Gastroesophageal sphincter (tissue), 4 donors: ENCODE data around the gene TMEM255A. TPM values are rescaled to one million over a fixed set of nuclear protein-coding genes. Genes with fewer than 3 reads are reported as not detected.

ENCODE experiments used
- ATAC-seq: fragments of 150-250 bp; one replicate; pipeline ENCODE4 v1.9.1; 2016; ENCODE audit warnings: mild to moderate bottlenecking, moderate library complexity
- H3K27ac ChIP-seq, 4 donors: fragments of 200-600 bp; sonication (generic) in 3 of 4; 1 replicate in 3 of 4; 2 replicates in 1 of 4; pipeline ENCODE4 v1.5.1; 2016 to 2019
- H3K27me3 ChIP-seq: fragments of 200-600 bp; sonication (generic); one replicate; pipeline ENCODE4 v1.5.1; 2019
- H3K36me3 ChIP-seq, 2 donors: fragments of 200-600 bp; sonication (generic); one replicate each; pipeline ENCODE4 v1.5.1; 2019; ENCODE audit warnings: control low read depth in 1 of 2
- H3K4me1 ChIP-seq, 3 donors: fragments of 200-600 bp; sonication (generic); 1 replicate in 2 of 3; 2 replicates in 1 of 3; pipeline ENCODE4 v1.5.1; 2016 to 2019; ENCODE audit warnings: control low read depth in 2 of 3
- H3K4me3 ChIP-seq, 2 donors: fragments of 200-600 bp; sonication (generic); one replicate each; pipeline ENCODE4 v1.5.1; 2019; ENCODE audit warnings: mild to moderate bottlenecking in 1 of 2, moderate library complexity in 1 of 2
- H3K9me3 ChIP-seq, 3 donors: fragments of 200-600 bp; sonication (generic); one replicate each; pipeline ENCODE4 v1.5.1; 2017 to 2019; ENCODE audit warnings: control low read depth in 2 of 3
- CTCF ChIP-seq, 4 experiments: fragments of 200-600 bp in 2 of 4; fragments of 450-650 bp in 2 of 4; sonication (generic) in 1 of 4; IDR thresholded peaks; one replicate each; pipeline ENCODE4 v1.5.1; 2017 to 2019; ENCODE audit warnings: antibody characterized with exemption in 4 of 4, mild to moderate bottlenecking in 2 of 4, moderate library complexity in 2 of 4
- EP300 ChIP-seq: sonication (generic); formaldehyde crosslinking; IDR thresholded peaks from one replicate; pipeline ENCODE4 v1.6.1; 2017; ENCODE audit warnings: antibody characterized with exemption, mild to moderate bottlenecking
- POLR2A ChIP-seq, 2 donors: fragments of 450-650 bp; IDR thresholded peaks; one replicate each; pipeline ENCODE4 v1.6.1; 2017; ENCODE audit warnings: antibody characterized with exemption in 2 of 2, mild to moderate bottlenecking in 2 of 2, moderate library complexity in 1 of 2
- POLR2AphosphoS5 ChIP-seq: sonication (generic); formaldehyde crosslinking; IDR thresholded peaks from one replicate; pipeline ENCODE4 v1.6.1; 2017; ENCODE audit warnings: antibody characterized with exemption
- WGBS, 2 donors: methylation state at CpG; one replicate each; pipeline ENCODE4 v1.1.5; 2018; ENCODE audit warnings: low coverage in 1 of 2; 5-methylcytosine and 5-hydroxymethylcytosine counted together
- total RNA-seq, 4 donors: library from RNA; depleted of rRNA; stranded (reverse); fragments of >200 nt; gene quantifications; one replicate each; pipeline ENCODE4 v1.1.0, GENCODE V29; 2016

Gene TMEM255A
- total RNA-seq, 4 donors from 2014 or later: 0.16 to 8.9 (median 4.1) TPM

DNA sequence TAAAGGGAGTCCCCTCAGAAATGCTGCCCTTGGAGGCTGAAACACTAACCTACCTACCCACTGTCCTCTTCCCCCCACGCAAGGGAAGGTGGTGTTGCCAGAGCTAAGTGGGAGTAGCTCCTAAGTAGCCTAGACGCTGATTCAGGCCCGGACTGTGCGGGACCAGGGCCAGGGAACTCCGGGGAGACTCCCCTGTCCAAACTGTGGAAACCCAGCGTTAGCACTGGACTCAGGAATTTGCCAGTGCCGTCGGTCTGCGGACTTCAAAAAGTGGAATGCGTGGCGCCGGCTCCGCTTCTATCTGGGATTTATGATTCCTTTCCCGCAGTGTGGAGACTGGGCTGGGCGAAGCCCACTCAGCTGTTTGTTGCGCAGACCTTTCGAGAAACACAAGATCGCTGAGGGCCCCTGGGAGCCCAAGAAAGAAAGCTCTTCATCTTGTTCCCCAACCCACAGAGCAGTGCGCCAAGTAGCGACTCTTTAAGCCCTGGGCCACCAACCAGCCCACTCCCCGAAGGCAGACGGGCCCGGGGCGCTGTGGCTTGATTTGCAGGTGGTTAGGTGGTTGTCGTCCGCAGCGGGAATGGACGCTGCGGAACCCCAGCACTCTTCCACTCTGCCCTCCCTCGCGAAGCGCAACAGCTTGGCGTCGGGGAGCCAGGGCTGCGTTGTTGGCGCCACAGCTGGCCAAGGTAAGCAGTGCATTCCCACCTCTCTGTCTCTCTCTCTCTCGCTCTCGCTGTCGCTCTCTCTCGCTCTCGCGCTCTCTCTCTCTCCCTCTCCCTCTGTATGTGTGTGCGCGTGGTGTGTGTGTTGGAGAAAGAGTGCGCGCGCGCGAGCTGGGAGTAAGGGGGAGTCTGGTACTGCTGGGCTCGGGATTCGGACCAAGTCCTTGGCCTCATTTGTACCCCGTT lies 2.0 kb downstream of the TMEM255A start:
- ATAC-seq: peak; percentile 57
- 31% methylated on average over 19 of the region's 52 CpGs; no CpG with 5 or more reads in 1 of the 2 donors for WGBS, 2 donors
- Histone ChIP-seq H3K36me3 (no peaks in the 10 kb centered on the region), H3K27me3 (peaks cover 53% of the 10 kb centered on the region), H3K4me3 (peak overlapping the region in 1 of 2 donors; percentile 47), H3K9me3 (no peaks in the 10 kb centered on the region), H3K27ac (no peak overlapping the region), H3K4me1 (peaks cover 0 to 31% (median 4%) of the 10 kb centered on the region in 3 donors)
- no peak for TF ChIP-seq POLR2A (IDR thresholded peaks at IDR 0.05)
- no peak for TF ChIP-seq POLR2AphosphoS5
- peak in 1 of 4 experiments; percentile 26 for TF ChIP-seq CTCF (IDR thresholded peaks at IDR 0.05)

DNA sequence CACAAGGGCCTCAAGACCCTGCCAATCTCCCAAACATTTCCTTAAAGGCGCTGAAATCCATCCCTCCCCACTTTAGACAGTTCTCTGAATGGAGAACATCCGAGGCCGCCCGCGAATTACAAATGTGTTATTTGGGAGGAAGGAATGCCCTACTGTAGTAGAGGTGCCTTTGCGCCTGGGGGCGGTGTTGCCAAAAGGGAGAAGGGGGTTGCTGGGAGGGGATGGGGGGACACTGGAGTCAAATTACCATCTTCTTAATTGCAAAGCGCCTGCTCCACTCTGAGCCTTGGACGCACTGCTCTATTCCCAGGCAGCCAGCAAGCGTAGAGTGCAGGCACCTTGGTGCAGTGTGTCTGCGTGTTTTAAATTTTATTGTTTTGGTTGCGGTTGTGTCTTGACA lies 2.7 kb downstream of the TMEM255A start:
- Histone ChIP-seq H3K27ac (no peak overlapping the region), H3K9me3 (no peaks in the 10 kb centered on the region), H3K36me3 (no peaks in the 10 kb centered on the region), H3K27me3 (peaks cover 53% of the 10 kb centered on the region), H3K4me3 (no peak overlapping the region), H3K4me1 (peaks cover 0 to 31% (median 4%) of the 10 kb centered on the region in 3 donors)
- TF ChIP-seq EP300: no peak
- TF ChIP-seq POLR2A (IDR thresholded peaks at IDR 0.05): no peak
- TF ChIP-seq CTCF (IDR thresholded peaks at IDR 0.05): no peak
- TF ChIP-seq POLR2AphosphoS5: no peak
- no peak for ATAC-seq
- WGBS, 2 donors: 58% methylated on average over 5 of the region's 12 CpGs; no CpG with 5 or more reads in 1 of the 2 donors

DNA sequence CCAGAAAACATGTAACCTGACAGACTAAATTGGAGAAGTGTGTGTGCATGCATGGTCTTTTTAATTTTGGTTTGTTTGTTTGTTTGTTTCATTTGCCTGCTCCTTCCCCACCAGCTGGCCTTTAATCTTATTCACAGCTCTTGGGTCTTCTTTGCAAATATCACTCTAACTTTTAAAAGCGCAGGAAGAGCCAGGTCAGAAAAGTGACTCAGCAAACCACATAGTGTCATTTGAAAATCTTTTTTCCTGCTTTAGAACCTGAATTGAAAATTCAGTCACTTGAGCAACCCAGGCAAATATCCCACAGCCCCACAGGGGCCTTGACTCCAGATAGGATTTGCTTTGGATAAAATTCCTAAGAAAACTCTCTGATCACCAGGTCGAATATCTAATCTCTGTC lies 4.6 kb downstream of the TMEM255A start:
- Histone ChIP-seq H3K27ac (no peak overlapping the region), H3K36me3 (no peaks in the 10 kb centered on the region), H3K4me3 (no peak overlapping the region), H3K27me3 (peaks cover 46% of the 10 kb centered on the region), H3K4me1 (peaks cover 0 to 31% (median 4%) of the 10 kb centered on the region in 3 donors), H3K9me3 (no peaks in the 10 kb centered on the region)
- WGBS, 2 donors: 73 to 80% methylated on average over 2 of the region's 2 CpGs
- ATAC-seq: no peak
- no peak for TF ChIP-seq POLR2A (IDR thresholded peaks at IDR 0.05)
- TF ChIP-seq EP300: no peak

DNA sequence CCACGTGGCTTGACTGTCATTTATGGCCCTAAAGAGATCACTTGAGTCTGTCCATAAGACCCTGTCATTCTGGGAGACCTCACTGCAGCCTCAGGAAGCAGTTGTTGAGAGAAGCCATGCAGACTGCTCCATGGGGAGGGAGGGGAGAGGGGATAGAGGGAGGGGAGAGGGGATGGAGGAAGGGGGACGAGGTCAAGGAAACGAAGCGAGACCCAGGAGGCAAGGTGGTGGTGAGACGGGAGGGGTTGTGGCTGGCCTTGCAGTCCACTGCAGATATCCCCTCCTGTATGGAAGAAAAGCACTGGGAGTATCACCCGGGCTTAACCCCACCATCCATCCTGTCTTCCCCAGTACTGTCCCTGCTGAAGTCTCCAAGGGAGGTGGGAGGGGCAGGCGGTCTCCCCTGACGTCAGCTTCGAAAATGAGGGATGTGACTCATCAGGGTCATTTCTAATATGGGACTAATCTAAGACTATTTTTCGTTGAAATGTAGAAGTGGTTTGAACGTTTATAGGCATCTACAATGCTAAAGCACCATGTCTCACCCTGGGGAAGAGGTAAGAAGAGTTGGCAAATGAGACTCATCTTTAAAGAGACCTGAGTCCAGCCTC lies 5.6 kb downstream of the TMEM255A start:
- ATAC-seq: no peak
- no peak overlapping the region for H3K4me3 ChIP-seq
- TF ChIP-seq CTCF (IDR thresholded peaks at IDR 0.05) (no peak), POLR2AphosphoS5 (no peak), EP300 (no peak), POLR2A (IDR thresholded peaks at IDR 0.05) (no peak)
- no peak overlapping the region for H3K27ac ChIP-seq
- no peaks in the 10 kb centered on the region for H3K9me3 ChIP-seq
- H3K4me1 ChIP-seq: peaks cover 0 to 22% (median 4%) of the 10 kb centered on the region in 3 donors
- 64% methylated on average over 7 of the region's 11 CpGs; no CpG with 5 or more reads in 1 of the 2 donors for WGBS, 2 donors
- peaks cover 38% of the 10 kb centered on the region for H3K27me3 ChIP-seq
- no peaks in the 10 kb centered on the region for H3K36me3 ChIP-seq

GRCh38 chrX:120304256-120304655 lies 7.0 kb downstream of the TMEM255A start:
- no peaks in the 10 kb centered on the region for H3K36me3 ChIP-seq
- WGBS, 2 donors: 62 to 80% methylated on average over 5 to 6 of the region's 8 CpGs
- peaks cover 0 to 9% (median 0%) of the 10 kb centered on the region in 3 donors for H3K4me1 ChIP-seq
- ATAC-seq: no peak
- H3K9me3 ChIP-seq: no peaks in the 10 kb centered on the region
- no peak overlapping the region for H3K27ac ChIP-seq
- H3K4me3 ChIP-seq: no peak overlapping the region
- TF ChIP-seq CTCF (IDR thresholded peaks at IDR 0.05) (no peak), EP300 (no peak), POLR2A (IDR thresholded peaks at IDR 0.05) (no peak), POLR2AphosphoS5 (no peak)
- peaks cover 26% of the 10 kb centered on the region for H3K27me3 ChIP-seq
